ENCODE results near the gene RSPRY1.
A peak's percentile ranks its signal among the peaks of the same experiment; 100 is the strongest.

The RSPRY1 gene

GRCh38 chr16:57145046-57146021 lies 40.8 kb upstream of the RSPRY1 start:
- peaks cover 3 to 92% (median 81%) of the 10 kb centered on the region in 5 donors for H3K4me1 ChIP-seq (ENCODE audit: control insufficient read depth in 5 of 5, insufficient read depth in 5 of 5, low read length in 5 of 5)
- no peaks in the 10 kb centered on the region for H3K27me3 ChIP-seq (ENCODE audit: control insufficient read depth in 5 of 5, insufficient read depth in 4 of 5, low read length in 5 of 5)
- H3K4me3 ChIP-seq (ENCODE audit: low read depth in 1 of 5, low read length in 5 of 5): peak overlapping the region in 1 of 5 donors; percentile 21
- no peak overlapping the region for H3K27ac ChIP-seq (ENCODE audit: low read depth, low read length)
- peaks cover 0 to 35% (median 29%) of the 10 kb centered on the region in 5 donors for H3K36me3 ChIP-seq (ENCODE audit: control insufficient read depth in 5 of 5, insufficient read depth in 5 of 5, low read length in 5 of 5)
- no peaks in the 10 kb centered on the region for H3K9me3 ChIP-seq (ENCODE audit: control insufficient read depth in 5 of 5, low read length in 5 of 5)
- H3K9ac ChIP-seq (ENCODE audit: low read length in 5 of 5): no peak overlapping the region

GRCh38 chr16:57146040-57146647 lies 40.0 kb upstream of the RSPRY1 start:
- H3K36me3 ChIP-seq (ENCODE audit: control insufficient read depth in 5 of 5, insufficient read depth in 5 of 5, low read length in 5 of 5): peaks cover 0 to 32% (median 29%) of the 10 kb centered on the region in 5 donors
- no peak overlapping the region for H3K27ac ChIP-seq (ENCODE audit: low read depth, low read length)
- H3K9me3 ChIP-seq (ENCODE audit: control insufficient read depth in 5 of 5, low read length in 5 of 5): no peaks in the 10 kb centered on the region
- peaks cover 5 to 92% (median 81%) of the 10 kb centered on the region in 5 donors for H3K4me1 ChIP-seq (ENCODE audit: control insufficient read depth in 5 of 5, insufficient read depth in 5 of 5, low read length in 5 of 5)
- H3K4me3 ChIP-seq (ENCODE audit: low read depth in 1 of 5, low read length in 5 of 5): no peak overlapping the region
- no peaks in the 10 kb centered on the region for H3K27me3 ChIP-seq (ENCODE audit: control insufficient read depth in 5 of 5, insufficient read depth in 4 of 5, low read length in 5 of 5)
- no peak overlapping the region for H3K9ac ChIP-seq (ENCODE audit: low read length in 5 of 5)

GRCh38 chr16:57146735-57147134 lies 39.4 kb upstream of the RSPRY1 start:
- no peaks in the 10 kb centered on the region for H3K9me3 ChIP-seq (ENCODE audit: control insufficient read depth in 5 of 5, low read length in 5 of 5)
- no peaks in the 10 kb centered on the region for H3K27me3 ChIP-seq (ENCODE audit: control insufficient read depth in 5 of 5, insufficient read depth in 4 of 5, low read length in 5 of 5)
- peaks cover 8 to 92% (median 80%) of the 10 kb centered on the region in 5 donors for H3K4me1 ChIP-seq (ENCODE audit: control insufficient read depth in 5 of 5, insufficient read depth in 5 of 5, low read length in 5 of 5)
- H3K9ac ChIP-seq (ENCODE audit: low read length in 5 of 5): no peak overlapping the region
- H3K27ac ChIP-seq (ENCODE audit: low read depth, low read length): peak overlapping the region; percentile 35
- peaks cover 0 to 29% (median 24%) of the 10 kb centered on the region in 5 donors for H3K36me3 ChIP-seq (ENCODE audit: control insufficient read depth in 5 of 5, insufficient read depth in 5 of 5, low read length in 5 of 5)
- H3K4me3 ChIP-seq (ENCODE audit: low read depth in 1 of 5, low read length in 5 of 5): no peak overlapping the region

GRCh38 chr16:57147381-57148221 lies 38.5 kb upstream of the RSPRY1 start:
- no peaks in the 10 kb centered on the region for H3K9me3 ChIP-seq (ENCODE audit: control insufficient read depth in 5 of 5, low read length in 5 of 5)
- H3K27me3 ChIP-seq (ENCODE audit: control insufficient read depth in 5 of 5, insufficient read depth in 4 of 5, low read length in 5 of 5): no peaks in the 10 kb centered on the region
- H3K27ac ChIP-seq (ENCODE audit: low read depth, low read length): peak overlapping the region; percentile 43
- peaks cover 8 to 89% (median 72%) of the 10 kb centered on the region in 5 donors for H3K4me1 ChIP-seq (ENCODE audit: control insufficient read depth in 5 of 5, insufficient read depth in 5 of 5, low read length in 5 of 5)
- no peak overlapping the region for H3K9ac ChIP-seq (ENCODE audit: low read length in 5 of 5)
- peaks cover 5 to 36% (median 32%) of the 10 kb centered on the region in 5 donors for H3K36me3 ChIP-seq (ENCODE audit: control insufficient read depth in 5 of 5, insufficient read depth in 5 of 5, low read length in 5 of 5)
- peak overlapping the region in 1 of 5 donors; percentile 27 for H3K4me3 ChIP-seq (ENCODE audit: low read depth in 1 of 5, low read length in 5 of 5)

GRCh38 chr16:57148481-57148880 lies 37.6 kb upstream of the RSPRY1 start:
- Histone ChIP-seq H3K4me3 (ENCODE audit: low read depth in 1 of 5, low read length in 5 of 5) (no peak overlapping the region), H3K36me3 (ENCODE audit: control insufficient read depth in 5 of 5, insufficient read depth in 5 of 5, low read length in 5 of 5) (peaks cover 5 to 45% (median 37%) of the 10 kb centered on the region in 5 donors), H3K4me1 (ENCODE audit: control insufficient read depth in 5 of 5, insufficient read depth in 5 of 5, low read length in 5 of 5) (peaks cover 8 to 80% (median 64%) of the 10 kb centered on the region in 5 donors), H3K9ac (ENCODE audit: low read length in 5 of 5) (peak overlapping the region in 1 of 5 donors; percentile 27), H3K27ac (ENCODE audit: low read depth, low read length) (peak overlapping the region; percentile 47), H3K9me3 (ENCODE audit: control insufficient read depth in 5 of 5, low read length in 5 of 5) (no peaks in the 10 kb centered on the region), H3K27me3 (ENCODE audit: control insufficient read depth in 5 of 5, insufficient read depth in 4 of 5, low read length in 5 of 5) (no peaks in the 10 kb centered on the region)

- Histone ChIP-seq H3K9ac (ENCODE audit: low read length in 5 of 5) (no peak overlapping the region), H3K27me3 (ENCODE audit: control insufficient read depth in 5 of 5, insufficient read depth in 4 of 5, low read length in 5 of 5) (no peaks in the 10 kb centered on the region), H3K9me3 (ENCODE audit: control insufficient read depth in 5 of 5, low read length in 5 of 5) (no peaks in the 10 kb centered on the region), H3K4me1 (ENCODE audit: control insufficient read depth in 5 of 5, insufficient read depth in 5 of 5, low read length in 5 of 5) (peaks cover 8 to 71% (median 57%) of the 10 kb centered on the region in 5 donors), H3K36me3 (ENCODE audit: control insufficient read depth in 5 of 5, insufficient read depth in 5 of 5, low read length in 5 of 5) (peaks cover 5 to 54% (median 44%) of the 10 kb centered on the region in 5 donors), H3K27ac (ENCODE audit: low read depth, low read length) (peak overlapping the region; percentile 27), H3K4me3 (ENCODE audit: low read depth in 1 of 5, low read length in 5 of 5) (no peak overlapping the region)
Observed at GRCh38 chr16:57149391-57149790, 36.7 kb upstream of the RSPRY1 start.

GRCh38 chr16:57150682-57151330 lies 35.3 kb upstream of the RSPRY1 start:
- Histone ChIP-seq H3K27ac (ENCODE audit: low read depth, low read length) (no peak overlapping the region), H3K4me1 (ENCODE audit: control insufficient read depth in 5 of 5, insufficient read depth in 5 of 5, low read length in 5 of 5) (peaks cover 6 to 56% (median 48%) of the 10 kb centered on the region in 5 donors)

GRCh38 chr16:57151369-57151768 lies 34.8 kb upstream of the RSPRY1 start:
- peaks cover 10 to 56% (median 51%) of the 10 kb centered on the region in 5 donors for H3K36me3 ChIP-seq (ENCODE audit: control insufficient read depth in 5 of 5, insufficient read depth in 5 of 5, low read length in 5 of 5)
- H3K27ac ChIP-seq (ENCODE audit: low read depth, low read length): no peak overlapping the region

More at GRCh38 chr16:57150682-57151330, 35.3 kb upstream of the RSPRY1 start:
- H3K27me3 ChIP-seq (ENCODE audit: control insufficient read depth in 5 of 5, insufficient read depth in 4 of 5, low read length in 5 of 5): no peaks in the 10 kb centered on the region
- H3K36me3 ChIP-seq (ENCODE audit: control insufficient read depth in 5 of 5, insufficient read depth in 5 of 5, low read length in 5 of 5): peaks cover 5 to 61% (median 51%) of the 10 kb centered on the region in 5 donors
- H3K9ac ChIP-seq (ENCODE audit: low read length in 5 of 5): no peak overlapping the region
- H3K4me3 ChIP-seq (ENCODE audit: low read depth in 1 of 5, low read length in 5 of 5): no peak overlapping the region
- H3K9me3 ChIP-seq (ENCODE audit: control insufficient read depth in 5 of 5, low read length in 5 of 5): no peaks in the 10 kb centered on the region

More at GRCh38 chr16:57151369-57151768, 34.8 kb upstream of the RSPRY1 start:
- no peak overlapping the region for H3K4me3 ChIP-seq (ENCODE audit: low read depth in 1 of 5, low read length in 5 of 5)
- no peaks in the 10 kb centered on the region for H3K27me3 ChIP-seq (ENCODE audit: control insufficient read depth in 5 of 5, insufficient read depth in 4 of 5, low read length in 5 of 5)
- peaks cover 5 to 51% (median 42%) of the 10 kb centered on the region in 5 donors for H3K4me1 ChIP-seq (ENCODE audit: control insufficient read depth in 5 of 5, insufficient read depth in 5 of 5, low read length in 5 of 5)
- no peaks in the 10 kb centered on the region for H3K9me3 ChIP-seq (ENCODE audit: control insufficient read depth in 5 of 5, low read length in 5 of 5)
- H3K9ac ChIP-seq (ENCODE audit: low read length in 5 of 5): no peak overlapping the region

All from subcutaneous abdominal adipose tissue (tissue), 5 donors.